ENCODE measurements around the gene DDIT4. TPM values are rescaled to one million over a fixed set of nuclear protein-coding genes. Genes with fewer than 3 reads are reported as not detected.

DDIT4 gene
- total RNA-seq, 1 experiment from 2014 or later = 157 TPM

- intact Hi-C loops (cut with micrococcal nuclease; ENCODE audit: unreplicated experiment) = no loop called here
- no peak overlapping the region for H3K27ac ChIP-seq (ENCODE audit: low read length)
- ATAC-seq (no peak), DNase-seq (ENCODE audit: low read depth, low spot score) (no peak)
- H3K27me3 ChIP-seq (ENCODE audit: control insufficient read depth, insufficient read depth, low read length) = no peaks in the 10 kb centered on the region
- peaks cover 17% of the 10 kb centered on the region; the same call in 1 of the 2 replicates for H3K36me3 ChIP-seq (ENCODE audit: control insufficient read depth, insufficient read depth, low read length)
- H3K4me3 ChIP-seq (ENCODE audit: low read depth in 2 of 2, low read length in 2 of 2) = no peak overlapping the region
- ChIA-PET CTCF (no interaction called here), POLR2A (no interaction called here)
- no peaks in the 10 kb centered on the region for H3K4me1 ChIP-seq (ENCODE audit: control insufficient read depth, insufficient read depth, low read length)
- no peak for TF ChIP-seq SIN3A (IDR thresholded peaks at IDR 0.05; ENCODE audit: borderline replicate concordance, insufficient read depth, low read depth, low read length)
- no peak for TF ChIP-seq TCF7L2 (IDR thresholded peaks at IDR 0.05; ENCODE audit: low read depth, low read length)
- no peak for TF ChIP-seq CTCF (IDR thresholded peaks at IDR 0.05)
- no peak; the same call in 1 of the 2 replicates for TF ChIP-seq POLR2AphosphoS5 (IDR thresholded peaks at IDR 0.05; ENCODE audit: low read depth, low read length)
- TF ChIP-seq REST (IDR thresholded peaks at IDR 0.05; ENCODE audit: insufficient read depth in 1 of 2, low read depth in 2 of 2, low read length in 1 of 2) = no peak
- H3K9me3 ChIP-seq (ENCODE audit: control insufficient read depth, insufficient read depth, low read depth, low read length) = no peaks in the 10 kb centered on the region
- in situ Hi-C loops (cut with HindIII; ENCODE audit: low pct_unique_long_range_greater_than_20kb, low sequenced_read_pairs) = no loop called here
- BruUV-seq (replicated peaks) = no TSS peak
These were observed 38.0 kb upstream of the DDIT4 start for GRCh38 chr10:72235544-72236279.

- no peaks in the 10 kb centered on the region for H3K4me1 ChIP-seq (ENCODE audit: control insufficient read depth, insufficient read depth, low read length)
- BruUV-seq (replicated peaks) = no TSS peak
- intact Hi-C loops (cut with micrococcal nuclease; ENCODE audit: unreplicated experiment) (no loop called here), in situ Hi-C loops (cut with HindIII; ENCODE audit: low pct_unique_long_range_greater_than_20kb, low sequenced_read_pairs) (no loop called here)
- ATAC-seq = no peak
- ChIA-PET POLR2A (no interaction called here), CTCF (interaction anchor here (0.6 kb wide), 2 partner anchors 83 to 190 kb away, joined by 3 to 4 read pairs; no protein-coding TSS in a partner anchor)
- TF ChIP-seq CTCF (IDR thresholded peaks at IDR 0.05) (no peak), REST (IDR thresholded peaks at IDR 0.05; ENCODE audit: insufficient read depth in 1 of 2, low read depth in 2 of 2, low read length in 1 of 2) (no peak), TCF7L2 (IDR thresholded peaks at IDR 0.05; ENCODE audit: low read depth, low read length) (no peak), POLR2AphosphoS5 (IDR thresholded peaks at IDR 0.05; ENCODE audit: low read depth, low read length) (no peak), SIN3A (IDR thresholded peaks at IDR 0.05; ENCODE audit: borderline replicate concordance, insufficient read depth, low read depth, low read length) (no peak)
- H3K36me3 ChIP-seq (ENCODE audit: control insufficient read depth, insufficient read depth, low read length) = peaks cover 10% of the 10 kb centered on the region; the same call in 1 of the 2 replicates
- H3K27me3 ChIP-seq (ENCODE audit: control insufficient read depth, insufficient read depth, low read length) = no peaks in the 10 kb centered on the region
- no peak overlapping the region for H3K4me3 ChIP-seq (ENCODE audit: low read depth in 2 of 2, low read length in 2 of 2)
- H3K27ac ChIP-seq (ENCODE audit: low read length) = no peak overlapping the region
- no peaks in the 10 kb centered on the region for H3K9me3 ChIP-seq (ENCODE audit: control insufficient read depth, insufficient read depth, low read depth, low read length)
- DNase-seq (ENCODE audit: low read depth, low spot score) = no peak
These were observed 35.1 kb upstream of the DDIT4 start for GRCh38 chr10:72238392-72239175.
